SK-N-SH treated with all-trans-retinoic acid at 6 μM for 48 hours (cell line): ENCODE data around the gene UMPS.

Experiments
- CREB5 ChIP-seq: fragments of 250-450 bp; sonication (Bioruptor Pico); IDR thresholded peaks from 2 replicates; pipeline ENCODE4 v1.5.1; 2020; ENCODE audit warnings: low read depth, mild to moderate bottlenecking, moderate library complexity
- CSDC2 ChIP-seq: fragments of 250-450 bp; sonication (Bioruptor Pico); IDR thresholded peaks from 2 replicates; pipeline ENCODE4 v1.5.0; 2020; ENCODE audit warnings: mild to moderate bottlenecking, moderate library complexity
- PATZ1 ChIP-seq: fragments of 250-450 bp; sonication (Bioruptor Pico); IDR thresholded peaks from 2 replicates; pipeline ENCODE4 v1.8.0; 2020; ENCODE audit warnings: mild to moderate bottlenecking, moderate library complexity, borderline replicate concordance
- PPARA ChIP-seq: fragments of 250-450 bp; sonication (Bioruptor Pico); IDR thresholded peaks from 2 replicates; pipeline ENCODE4 v1.5.0; 2020; ENCODE audit warnings: mild to moderate bottlenecking, borderline replicate concordance
- RARB ChIP-seq: fragments of 250-450 bp; sonication (Bioruptor Pico); IDR thresholded peaks from 2 replicates; pipeline ENCODE4 v1.8.0; 2021; ENCODE audit warnings: mild to moderate bottlenecking, moderate library complexity
- ZNF565 ChIP-seq: fragments of 450-650 bp; formaldehyde crosslinking; conservative IDR thresholded peaks from 2 replicates; pipeline ENCODE4 v1.5.0; 2020; ENCODE audit warnings: low read depth, mild to moderate bottlenecking, moderate library complexity
- ZNF70 ChIP-seq: fragments of 450-650 bp; formaldehyde crosslinking; IDR thresholded peaks from 2 replicates; pipeline ENCODE4 v1.5.0; 2020; ENCODE audit warnings: mild to moderate bottlenecking, moderate library complexity

- TF ChIP-seq ZNF70 (CRISPR knock-in tag) (no peak), PATZ1 (CRISPR knock-in tag) (no peak), PPARA (CRISPR knock-in tag) (no peak), CREB5 (CRISPR knock-in tag) (no peak), ZNF565 (CRISPR knock-in tag) (no peak), RARB (CRISPR knock-in tag) (no peak), CSDC2 (CRISPR knock-in tag) (no peak)
Observed at GRCh38 chr3:124698030-124698770, 32.1 kb upstream of the UMPS start.
